Activated CD4-positive, alpha-beta T cell treated with anti-CD3 and anti-CD28 coated beads for 4 hours (primary cell): ENCODE measurements around the gene ARHGEF40.

ENCODE experiments used
- DNase-seq, 2 donors: peaks; one replicate each; pipeline ENCODE4 v3.0.0-alpha.2; 2020

The ARHGEF40 gene

GRCh38 chr14:21060614-21061346, 9.3 kb upstream of the ARHGEF40 start:
- no peak for DNase-seq

GRCh38 chr14:21061347-21061668, 8.8 kb upstream of the ARHGEF40 start:
- DNase-seq: no peak

GRCh38 chr14:21063479-21063878, 6.6 kb upstream of the ARHGEF40 start:
- DNase-seq: no peak

GRCh38 chr14:21066882-21067502, 3.1 kb upstream of the ARHGEF40 start:
- DNase-seq: no peak

- DNase-seq: peak; percentile 44 to 53
Observed at GRCh38 chr14:21068521-21069387, 1.4 kb upstream of the ARHGEF40 start.

GRCh38 chr14:21069388-21070082, 569 bp upstream of the ARHGEF40 start:
- DNase-seq: no peak

- DNase-seq: no peak
Observed at GRCh38 chr14:21070610-21071224, 613 bp downstream of the ARHGEF40 start.

- peak in 1 of 2 donors; percentile 36 for DNase-seq
Observed at GRCh38 chr14:21071225-21072030, 1.3 kb downstream of the ARHGEF40 start.

- DNase-seq: no peak
Observed at GRCh38 chr14:21072031-21072473, 1.9 kb downstream of the ARHGEF40 start.

- no peak for DNase-seq
Observed at GRCh38 chr14:21072781-21073339, 2.8 kb downstream of the ARHGEF40 start.

- DNase-seq: no peak
Observed at GRCh38 chr14:21073921-21074320, 3.8 kb downstream of the ARHGEF40 start.

GRCh38 chr14:21074398-21075272, 4.5 kb downstream of the ARHGEF40 start:
- DNase-seq: no peak

- no peak for DNase-seq
Observed at GRCh38 chr14:21075719-21076437, 5.8 kb downstream of the ARHGEF40 start.

GRCh38 chr14:21077672-21078071, 7.6 kb downstream of the ARHGEF40 start:
- no peak for DNase-seq

- DNase-seq: no peak
Observed at GRCh38 chr14:21078287-21078686, 8.2 kb downstream of the ARHGEF40 start.

- no peak for DNase-seq
Observed at GRCh38 chr14:21078726-21079125, 8.6 kb downstream of the ARHGEF40 start.

- DNase-seq: no peak
Observed at GRCh38 chr14:21081521-21082142, 11.5 kb downstream of the ARHGEF40 start.

- no peak for DNase-seq
Observed at GRCh38 chr14:21083565-21084325, 13.6 kb downstream of the ARHGEF40 start.
